K562 (cell line): ENCODE data around the gene COQ9. TPM values are rescaled to one million over a fixed set of nuclear protein-coding genes. Genes with fewer than 3 reads are reported as not detected.

Experiments used
- ATAC-seq: fragments of 200-7000 bp; cut with Tn5 transposase; 3 replicates; pipeline ENCODE4 v1.9.1; 2020; ENCODE audit warnings: moderate library complexity
- BruUV-seq: library from RNA; stranded (reverse); fragments of 400-500 nt; replicated peaks from 2 replicates; lab custom pipeline; 2021; lab: Mats Ljungman, UMichigan
- CTCF ChIA-PET: fragments of 300-600 bp; formaldehyde crosslinking; extraction: SDS; loops from one replicate; lab custom pipeline; 2021; ENCODE audit warnings: low intra/inter-chr PET ratio; lab: Yijun Ruan, JAX
- POLR2A ChIA-PET: fragments of 300-600, 350-650 bp; sonication (Branson Sonifier 250); formaldehyde crosslinking; extraction: SDS; loops from one replicate; lab custom pipeline; 2021; ENCODE audit warnings: antibody characterized with exemption, inconsistent platforms; lab: Yijun Ruan, JAX
- DNase-seq, 4 experiments: peaks; one replicate each; pipeline versions ENCODE4 v3.0.0 to v3.0.0-alpha.2; 2011 to 2018; ENCODE audit warnings: low spot score in 3 of 4, mixed read lengths in 3 of 4; ENCODE audit errors: extremely low read depth in 1 of 4
- FAIRE-seq: peaks from 2 replicates; lab custom pipeline; 2011; peaks lifted over from hg19 to GRCh38; lab: Jason Lieb, UNC
- H2AFZ ChIP-seq: 2 replicates; pipeline ENCODE4 v1.6.0; 2011; ENCODE audit warnings: low read depth, low read length, control low read depth, inconsistent platforms
- H3K27ac ChIP-seq: fragments of 200-600 bp; 3 replicates; pipeline ENCODE4 v1.8.0; 2011; ENCODE audit warnings: low read depth, mild to moderate bottlenecking, control low read depth, inconsistent platforms, low read length, moderate library complexity, mixed read lengths; ENCODE audit errors: extremely low read depth
- H3K27me3 ChIP-seq, 2 experiments: fragments of 300-600 bp in 1 of 2; 2 replicates in 1 of 2; 3 replicates in 1 of 2; pipeline versions ENCODE4 v1.6.0 to v1.8.0; 2011; ENCODE audit warnings: inconsistent platforms in 2 of 2, low read length in 2 of 2, mild to moderate bottlenecking in 1 of 2, mixed read lengths in 1 of 2, moderate library complexity in 1 of 2; ENCODE audit not compliant: control insufficient read depth in 2 of 2, insufficient read depth in 2 of 2
- H3K36me3 ChIP-seq: fragments of 300-600 bp; 3 replicates; pipeline ENCODE4 v1.8.0; 2011; ENCODE audit warnings: mild to moderate bottlenecking, low read length, inconsistent platforms; ENCODE audit not compliant: control insufficient read depth, insufficient read depth
- H3K4me1 ChIP-seq, 2 experiments: fragments of 200-600 bp in 1 of 2; replicated peaks in 1 of 2; 2 replicates in 1 of 2; 3 replicates in 1 of 2; pipeline versions ENCODE4 v1.5.1 to v1.8.0; 2011; ENCODE audit warnings: inconsistent platforms in 2 of 2, low read length in 2 of 2, mild to moderate bottlenecking in 1 of 2, mixed read lengths in 1 of 2, moderate library complexity in 1 of 2; ENCODE audit not compliant: control insufficient read depth in 2 of 2, insufficient read depth in 2 of 2
- H3K4me2 ChIP-seq: 2 replicates; pipeline ENCODE4 v1.6.1; 2011; ENCODE audit warnings: low read length, control low read depth, inconsistent platforms, mixed read lengths; ENCODE audit not compliant: insufficient read depth
- H3K4me3 ChIP-seq: fragments of 200-600 bp; sonication (generic), shearing (Covaris generic); 2 replicates; pipeline ENCODE4 v1.5.1; 2016; ENCODE audit warnings: control low read depth, inconsistent platforms
- H3K79me2 ChIP-seq: fragments of 200-600 bp; 3 replicates; pipeline ENCODE4 v1.8.0; 2011; ENCODE audit warnings: low read length, inconsistent platforms; ENCODE audit not compliant: control insufficient read depth, insufficient read depth
- H3K9ac ChIP-seq, 2 experiments: 2 replicates each; pipeline versions ENCODE4 v1.6.0 to v1.6.1; 2011; ENCODE audit warnings: low read depth in 2 of 2, low read length in 2 of 2, control low read depth in 1 of 2, inconsistent platforms in 1 of 2, mild to moderate bottlenecking in 1 of 2, mixed read lengths in 1 of 2; ENCODE audit not compliant: insufficient read depth in 1 of 2
- H3K9me1 ChIP-seq: one replicate; pipeline ENCODE4 v1.6.0; 2011; ENCODE audit warnings: inconsistent platforms, mild to moderate bottlenecking, low read length, moderate library complexity; ENCODE audit not compliant: control insufficient read depth, insufficient read depth
- H3K9me3 ChIP-seq: replicated peaks from 2 replicates; pipeline ENCODE4 v1.5.1; 2011; ENCODE audit warnings: low read depth, low read length, inconsistent platforms; ENCODE audit not compliant: control insufficient read depth, insufficient read depth
- H4K20me1 ChIP-seq: replicated peaks from 2 replicates; pipeline ENCODE4 v1.6.1; 2011; ENCODE audit warnings: low read length, inconsistent platforms, mixed read lengths; ENCODE audit not compliant: control insufficient read depth, insufficient read depth
- CHD2 ChIP-seq: IDR thresholded peaks from 2 replicates; pipeline ENCODE4 v1.6.1; 2011; ENCODE audit warnings: low read depth, low read length
- CREB5 ChIP-seq: fragments of 250-450 bp; sonication (Bioruptor Pico); IDR thresholded peaks from 2 replicates; pipeline ENCODE4 v1.5.0; 2020; ENCODE audit warnings: mild to moderate bottlenecking
- KAT2B ChIP-seq: IDR thresholded peaks from one replicate; pipeline ENCODE4 v1.6.1; 2012; ENCODE audit warnings: low read depth, mild to moderate bottlenecking, control low read depth, inconsistent platforms, low read length, moderate library complexity
- MLLT1 ChIP-seq, 2 experiments: fragments of 450-650 bp; IDR thresholded peaks; 2 replicates each; pipeline ENCODE4 v1.6.1; 2016
- PTBP1 ChIP-seq: fragments of 200-400 bp; formaldehyde crosslinking; IDR thresholded peaks from 2 replicates; pipeline ENCODE4 v1.6.1; 2017; ENCODE audit warnings: low read depth, low read length
- TCF7L2 ChIP-seq: fragments of 150-350 bp; IDR thresholded peaks from 2 replicates; pipeline ENCODE4 v1.6.1; 2016; ENCODE audit warnings: low read depth, mild to moderate bottlenecking, low read length, moderate library complexity
- U2AF1 ChIP-seq: fragments of 200-400 bp; formaldehyde crosslinking; optimal IDR thresholded peaks from 2 replicates; pipeline ENCODE3; 2017; ENCODE audit warnings: mild to moderate bottlenecking, low read depth, low read length, moderate library complexity
- YY1 ChIP-seq, 3 experiments: IDR thresholded peaks; 2 replicates each; pipeline ENCODE4 v1.6.1; 2011; ENCODE audit warnings: low read length in 2 of 3, mild to moderate bottlenecking in 2 of 3, moderate library complexity in 2 of 3, borderline replicate concordance in 1 of 3, control low read depth in 1 of 3, low read depth in 1 of 3; ENCODE audit not compliant: insufficient read depth in 3 of 3, insufficient replicate concordance in 2 of 3, control insufficient read depth in 1 of 3, insufficient read length in 1 of 3; ENCODE audit errors: extremely low read depth in 1 of 3
- ZFP91 ChIP-seq: sonication (generic); formaldehyde crosslinking; IDR thresholded peaks from 2 replicates; pipeline ENCODE4 v1.8.0; 2022; ENCODE audit warnings: mild to moderate bottlenecking, missing genetic modification reagents
- ZKSCAN1 ChIP-seq: fragments of 150-350 bp; IDR thresholded peaks from 2 replicates; pipeline ENCODE4 v1.6.1; 2016; ENCODE audit warnings: low read depth, low read length
- ZNF232 ChIP-seq: sonication (generic); formaldehyde crosslinking; IDR thresholded peaks from 2 replicates; pipeline ENCODE4 v1.8.0; 2022; ENCODE audit warnings: mild to moderate bottlenecking, missing genetic modification reagents
- WGBS: fragments of 100-300 bp; shearing (Covaris generic); methylation state at CpG from one replicate; pipeline ENCODE4 v1.1.6; 2016; ENCODE audit warnings: low coverage, mixed read lengths; ENCODE audit not compliant: insufficient coverage; ENCODE audit errors: missing lambda C conversion rate; 5-methylcytosine and 5-hydroxymethylcytosine counted together
- in situ Hi-C: fragments of 300-500 bp; cut with MboI; formaldehyde crosslinking; loops from 4 replicates; pipeline ENCODE4 v1.15.0; 2018; ENCODE audit warnings: inconsistent platforms, mixed read lengths
- intact Hi-C: fragments of 100-400 bp; cut with micrococcal nuclease; formaldehyde crosslinking; loops from 2 replicates; pipeline ENCODE4 v1.14.2; 2022
- polyA plus RNA-seq, 8 experiments: library from polyadenylated mRNA; depleted of rRNA in 4 of 8; stranded (reverse) in 5 of 8; unstranded in 3 of 8; fragments of >200 nt; fragmentation: Nextera tagmentation in 2 of 8; fragmentation: Illumina TruSeq in 1 of 8; extraction: Ambion mirVana in 2 of 8; extraction: Trizol in 1 of 8; gene quantifications; 2 replicates each; pipeline versions ENCODE4 v1.2.1 to v1.2.3, GENCODE V29; 2011 to 2014; ENCODE audit warnings: inconsistent platforms in 1 of 8, missing spikeins in 1 of 8
- total RNA-seq, 7 experiments: library from RNA; depleted of rRNA in 6 of 7; stranded (reverse); fragments of >200 nt in 6 of 7; fragmentation: Illumina TruSeq in 2 of 7; extraction: Trizol in 2 of 7; gene quantifications; 2 replicates each; pipeline versions ENCODE4 v1.2.1 to v1.2.3, GENCODE V29; 2011 to 2021; ENCODE audit warnings: low replicate concordance in 1 of 7

COQ9 gene
- total and polyA plus RNA-seq, 9 of the 15 experiments (the other 6 are each of a cell fraction or from before 2014, with no cell fraction given) = 35.0 to 139 (median 71.4) TPM

DNA sequence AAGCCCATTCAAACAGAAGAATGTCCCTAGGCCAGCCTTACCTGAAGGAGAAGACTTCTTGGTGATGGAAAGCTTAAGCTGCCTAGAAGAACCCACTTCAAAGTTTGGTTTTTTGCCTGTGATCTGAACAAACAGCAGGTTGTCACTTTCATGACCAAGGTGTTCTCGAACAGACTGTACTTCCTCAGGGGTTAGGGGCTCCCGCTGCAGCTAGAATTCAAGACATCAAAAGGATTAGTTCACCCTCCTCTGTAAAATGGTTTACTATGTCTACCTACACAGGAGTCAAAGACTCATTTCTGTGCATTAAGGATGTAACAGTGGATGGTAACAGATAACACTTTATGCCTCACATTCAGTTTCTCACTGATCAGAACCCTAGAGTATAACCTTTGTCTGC, 13.3 kb upstream of the COQ9 start:
- FAIRE-seq (peak; percentile 67), DNase-seq (no peak), ATAC-seq (no peak)
- Histone ChIP-seq H3K36me3 (peaks cover 92% of the 10 kb centered on the region), H3K4me3 (no peak overlapping the region), H3K4me1 (no peaks in the 10 kb centered on the region), H2AFZ (no peak overlapping the region), H3K9me3 (no peaks in the 10 kb centered on the region), H3K9ac (no peak overlapping the region), H3K27ac (no peak overlapping the region), H3K9me1 (no peaks in the 10 kb centered on the region), H3K79me2 (no peaks in the 10 kb centered on the region), H4K20me1 (no peaks in the 10 kb centered on the region), H3K27me3 (no peaks in the 10 kb centered on the region), H3K4me2 (no peak overlapping the region)
- ChIA-PET POLR2A (interaction anchor here (0.6 to 2.5 kb wide), 3 partner anchors 8 to 76 kb away, joined by 4 to 8 read pairs (median 8); no protein-coding TSS in a partner anchor), CTCF (no interaction called here)
- in situ Hi-C loops = no loop called here
- TF ChIP-seq CHD2 = no peak
- no peak for TF ChIP-seq YY1 (IDR thresholded peaks at IDR 0.05; ENCODE audit: borderline replicate concordance in 1 of 3, control insufficient read depth in 1 of 3, extremely low read depth in 1 of 3, insufficient read depth in 3 of 3, insufficient read length in 1 of 3, insufficient replicate concordance in 2 of 3, low read depth in 1 of 3, low read length in 2 of 3)
- TF ChIP-seq PTBP1 = no peak
- no peak for TF ChIP-seq KAT2B
- intact Hi-C loops = no loop called here
- whole genome bisulfite sequencing = 100% methylated on average over 2 of the region's 2 CpGs
- no TSS peak for BruUV-seq

- no peak for ATAC-seq
- CTCF ChIA-PET = no interaction called here
- Histone ChIP-seq H3K79me2 (peaks cover 3% of the 10 kb centered on the region; the same call in 1 of the 3 replicates), H3K4me1 (no peaks in the 10 kb centered on the region), H3K27ac (no peak overlapping the region), H3K4me3 (no peak overlapping the region), H3K4me2 (no peak overlapping the region), H3K9me3 (peaks cover 4% of the 10 kb centered on the region; the same call in 1 of the 2 replicates), H3K27me3 (no peaks in the 10 kb centered on the region), H2AFZ (no peak overlapping the region), H3K36me3 (peaks cover 95% of the 10 kb centered on the region), H3K9ac (no peak overlapping the region), H3K9me1 (no peaks in the 10 kb centered on the region), H4K20me1 (no peaks in the 10 kb centered on the region)
- no TSS peak for BruUV-seq
- POLR2A ChIA-PET = interaction anchor here (0.6 kb wide), 1 partner anchor 16 kb away, joined by 3 read pairs; no protein-coding TSS in a partner anchor
- WGBS = 88% methylated on average over 1 of the region's 1 CpG
- intact Hi-C loops (no loop called here), in situ Hi-C loops (no loop called here)
- no peak for FAIRE-seq
- DNase-seq = no peak
- TF ChIP-seq CREB5 (CRISPR knock-in tag) = no peak
- no peak for TF ChIP-seq ZKSCAN1
- no peak for TF ChIP-seq ZNF232 (CRISPR knock-in tag)
- TF ChIP-seq U2AF1 = no peak
- TF ChIP-seq MLLT1 (IDR thresholded peaks at IDR 0.05) = no peak
- TF ChIP-seq ZFP91 (CRISPR knock-in tag) = no peak
- no peak for TF ChIP-seq TCF7L2
These were observed 11.4 kb upstream of the COQ9 start for GRCh38 chr16:57435838-57436237.
